Mesenchymal stem cell (in vitro differentiated cells and primary cell): ENCODE data around the gene SEC14L2.

Experiments
- DNase-seq: peaks from one replicate; pipeline ENCODE4 v3.0.0-alpha.2; 2013
- H2AFZ ChIP-seq: one replicate; pipeline ENCODE4 v1.6.1; 2013; ENCODE audit warnings: low read depth, mild to moderate bottlenecking, control low read depth, inconsistent platforms, low read length, moderate library complexity
- H2AK5ac ChIP-seq: 2 replicates; pipeline ENCODE4 v1.6.1; 2013; ENCODE audit warnings: low read length, moderate library complexity, mild to moderate bottlenecking, inconsistent platforms; ENCODE audit not compliant: severe bottlenecking
- H2BK120ac ChIP-seq: one replicate; pipeline ENCODE4 v1.6.1; 2013; ENCODE audit warnings: low read depth, mild to moderate bottlenecking, inconsistent platforms, low read length, moderate library complexity
- H2BK12ac ChIP-seq, 2 experiments: one replicate each; pipeline ENCODE4 v1.6.1; 2013; ENCODE audit warnings: inconsistent platforms in 2 of 2, low read length in 2 of 2, mild to moderate bottlenecking in 2 of 2, moderate library complexity in 2 of 2, control low read depth in 1 of 2
- H2BK15ac ChIP-seq: one replicate; pipeline ENCODE4 v1.6.1; 2013; ENCODE audit warnings: mild to moderate bottlenecking, low read depth, inconsistent platforms; ENCODE audit not compliant: poor library complexity, severe bottlenecking
- H2BK5ac ChIP-seq: 2 replicates; pipeline ENCODE4 v1.6.1; 2013; ENCODE audit warnings: low read depth, mild to moderate bottlenecking, low read length, control low read depth, inconsistent platforms; ENCODE audit not compliant: poor library complexity, severe bottlenecking
- H3K14ac ChIP-seq, 2 experiments: one replicate each; pipeline ENCODE4 v1.6.1; 2013; ENCODE audit warnings: inconsistent platforms in 2 of 2, low read length in 2 of 2, control low read depth in 1 of 2, mild to moderate bottlenecking in 1 of 2, moderate library complexity in 1 of 2
- H3K18ac ChIP-seq, 2 experiments: one replicate each; pipeline ENCODE4 v1.6.1; 2013; ENCODE audit warnings: inconsistent platforms in 2 of 2, low read length in 2 of 2, control low read depth in 1 of 2, low read depth in 1 of 2, mild to moderate bottlenecking in 1 of 2
- H3K23ac ChIP-seq, 2 experiments: one replicate each; pipeline ENCODE4 v1.6.1; 2013; ENCODE audit warnings: inconsistent platforms in 2 of 2, low read length in 2 of 2, mild to moderate bottlenecking in 2 of 2, moderate library complexity in 2 of 2, control low read depth in 1 of 2
- H3K27ac ChIP-seq: 2 replicates; pipeline ENCODE4 v1.5.1; 2013; ENCODE audit warnings: mild to moderate bottlenecking, moderate library complexity, low read length, control low read depth, inconsistent platforms; ENCODE audit not compliant: poor library complexity, severe bottlenecking
- H3K27me3 ChIP-seq, 2 experiments: 2 replicates each; pipeline versions ENCODE4 v1.6.1 to v1.7.0; 2013; ENCODE audit warnings: low read length in 2 of 2, mild to moderate bottlenecking in 2 of 2, moderate library complexity in 2 of 2, control low read depth in 1 of 2, inconsistent platforms in 1 of 2; ENCODE audit not compliant: control insufficient read depth in 1 of 2, insufficient read depth in 1 of 2
- H3K36me3 ChIP-seq, 2 experiments: 2 replicates each; pipeline versions ENCODE4 v1.6.1 to v1.7.0; 2013; ENCODE audit warnings: low read length in 2 of 2, control low read depth in 1 of 2, inconsistent platforms in 1 of 2, low read depth in 1 of 2, mild to moderate bottlenecking in 1 of 2; ENCODE audit not compliant: insufficient read depth in 2 of 2, control insufficient read depth in 1 of 2
- H3K4ac ChIP-seq, 2 experiments: one replicate each; pipeline ENCODE4 v1.6.1; 2013; ENCODE audit warnings: inconsistent platforms in 2 of 2, low read length in 2 of 2, mild to moderate bottlenecking in 2 of 2, moderate library complexity in 2 of 2, control low read depth in 1 of 2, low read depth in 1 of 2
- H3K4me1 ChIP-seq: 2 replicates; pipeline ENCODE4 v1.6.1; 2013; ENCODE audit warnings: low read depth, low read length, control low read depth; ENCODE audit not compliant: control insufficient read depth, insufficient read depth
- H3K4me2 ChIP-seq: 2 replicates; pipeline ENCODE4 v1.6.1; 2013; ENCODE audit warnings: low read length, mild to moderate bottlenecking, inconsistent platforms; ENCODE audit not compliant: poor library complexity, severe bottlenecking
- H3K4me3 ChIP-seq, 2 experiments: 2 replicates each; pipeline versions ENCODE4 v1.5.1 to v1.7.0; 2013; ENCODE audit warnings: low read length in 2 of 2, mild to moderate bottlenecking in 2 of 2, control low read depth in 1 of 2, low read depth in 1 of 2; ENCODE audit not compliant: insufficient read depth in 1 of 2
- H3K79me1 ChIP-seq: replicated peaks from 2 replicates; pipeline ENCODE4 v1.6.1; 2013; ENCODE audit warnings: mild to moderate bottlenecking, control low read depth, low read length, inconsistent platforms; ENCODE audit not compliant: poor library complexity, severe bottlenecking
- H3K9ac ChIP-seq: 2 replicates; pipeline ENCODE4 v1.7.0; 2013; ENCODE audit warnings: mild to moderate bottlenecking, low read length, moderate library complexity
- H3K9me3 ChIP-seq: 2 replicates; pipeline ENCODE4 v1.7.0; 2013; ENCODE audit warnings: mild to moderate bottlenecking, low read length; ENCODE audit not compliant: control insufficient read depth
- H4K8ac ChIP-seq: one replicate; pipeline ENCODE4 v1.6.1; 2013; ENCODE audit warnings: inconsistent platforms, mild to moderate bottlenecking, low read length, moderate library complexity
- H4K91ac ChIP-seq: one replicate; pipeline ENCODE4 v1.6.1; 2013; ENCODE audit warnings: mild to moderate bottlenecking, low read length, inconsistent platforms
- WGBS: methylation state at CpG from one replicate; pipeline ENCODE4 v1.1.7; 2013; ENCODE audit warnings: mixed read lengths; 5-methylcytosine and 5-hydroxymethylcytosine counted together

The SEC14L2 gene

DNA sequence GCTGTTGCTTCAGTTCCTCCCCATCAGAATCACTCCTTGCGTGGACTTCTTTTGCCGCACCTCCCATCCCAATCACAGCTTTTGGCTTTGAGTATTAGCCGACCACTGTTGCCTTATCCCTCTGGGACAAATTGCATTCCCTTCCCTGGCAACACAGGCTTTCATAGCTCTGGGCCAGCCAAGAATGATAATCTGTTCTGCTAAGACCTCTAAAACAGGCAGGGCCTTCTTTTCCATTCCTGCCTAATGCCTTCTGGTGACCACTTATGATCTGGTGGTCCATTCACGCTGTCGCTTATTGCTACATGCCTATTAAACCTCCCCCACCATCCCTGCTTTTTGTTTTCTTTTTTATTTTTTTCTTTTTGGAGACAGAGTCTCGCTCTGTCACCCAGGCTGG is 9.6 kb downstream of the SEC14L2 start:
- H3K14ac ChIP-seq = no peak overlapping the region
- DNase-seq = no peak
- peaks cover 49 to 52% of the 10 kb centered on the region in 2 experiments for H3K36me3 ChIP-seq
- WGBS = 95% methylated on average over 6 of the region's 6 CpGs
- no peak overlapping the region for H2BK5ac ChIP-seq
- no peak overlapping the region for H3K23ac ChIP-seq
- no peak overlapping the region for H2BK120ac ChIP-seq
- H3K9me3 ChIP-seq = no peaks in the 10 kb centered on the region
- H4K8ac ChIP-seq = no peak overlapping the region
- no peak overlapping the region for H3K27ac ChIP-seq
- H3K4ac ChIP-seq = no peak overlapping the region
- H3K9ac ChIP-seq = no peak overlapping the region
- no peaks in the 10 kb centered on the region for H3K27me3 ChIP-seq
- H3K4me2 ChIP-seq = no peak overlapping the region
- peaks cover 5% of the 10 kb centered on the region for H3K4me1 ChIP-seq
- no peak overlapping the region for H2AK5ac ChIP-seq
- peaks cover 21% of the 10 kb centered on the region for H3K79me1 ChIP-seq
- H2BK15ac ChIP-seq = no peak overlapping the region
- no peak overlapping the region for H3K4me3 ChIP-seq
- no peak overlapping the region for H2AFZ ChIP-seq
- no peak overlapping the region for H4K91ac ChIP-seq
- no peak overlapping the region for H2BK12ac ChIP-seq
- no peak overlapping the region for H3K18ac ChIP-seq

DNA sequence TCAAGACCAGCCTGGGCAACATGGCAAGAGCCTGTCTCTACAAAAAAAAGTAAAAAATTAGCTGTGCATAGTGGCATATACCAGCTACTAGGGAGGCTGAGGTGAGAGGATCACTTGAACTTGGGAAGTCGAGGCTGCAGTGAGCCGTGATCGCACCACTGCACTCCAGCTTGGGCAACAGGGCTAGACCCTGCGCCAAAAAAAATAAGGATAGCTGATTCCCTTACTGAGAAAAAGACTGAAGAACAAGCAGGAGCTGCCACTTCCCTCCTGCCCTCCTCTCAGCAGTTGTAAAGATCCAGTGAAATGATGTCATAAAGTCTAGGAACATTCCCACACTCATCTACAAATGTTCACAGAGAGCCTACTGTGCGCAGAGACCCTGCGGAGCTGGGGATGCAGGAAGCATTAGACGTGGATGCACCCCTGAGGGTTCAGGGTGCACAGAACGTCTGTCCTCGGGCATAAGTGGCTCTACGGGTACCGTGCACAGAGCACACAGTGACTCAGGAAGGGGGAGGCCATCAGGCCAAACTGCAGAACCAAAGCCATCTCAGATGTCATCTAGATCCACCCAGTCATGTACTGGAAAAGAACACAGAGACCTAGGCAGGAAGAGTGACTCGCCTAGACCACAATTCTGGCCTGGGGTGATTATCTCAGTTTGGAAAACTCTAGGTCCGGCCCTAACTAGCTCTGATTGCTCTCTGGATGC is 11.7 kb downstream of the SEC14L2 start:
- H3K9me3 ChIP-seq = no peaks in the 10 kb centered on the region
- 63% methylated on average over 13 of the region's 13 CpGs for WGBS
- peak; percentile 67 for DNase-seq

DNA sequence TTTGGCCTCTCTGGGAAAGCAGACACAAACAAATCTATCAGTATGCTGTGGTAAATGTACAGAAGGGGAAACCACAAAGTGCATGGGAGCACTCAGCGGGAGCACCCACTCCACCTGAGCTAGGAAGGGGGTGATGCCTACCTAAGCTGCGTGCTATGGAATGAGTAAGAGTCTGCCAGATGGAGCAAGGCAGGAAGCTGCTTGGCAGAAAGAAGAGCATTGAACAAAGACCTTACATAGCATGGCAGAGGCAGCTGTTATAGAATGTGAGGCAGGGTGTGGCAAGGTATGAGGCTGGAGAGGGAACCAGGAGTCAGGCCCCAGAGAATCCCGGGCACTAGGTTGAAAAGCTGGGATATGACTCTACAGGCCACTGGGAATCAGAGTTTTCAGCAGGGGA is 15.0 kb downstream of the SEC14L2 start:
- 96% methylated on average over 3 of the region's 3 CpGs for WGBS

More for the DNA sequence above, 11.7 kb downstream of the SEC14L2 start:
- Histone ChIP-seq H3K79me1 (peaks cover 14% of the 10 kb centered on the region), H3K4me2 (no peak overlapping the region), H3K18ac (no peak overlapping the region), H3K4me3 (no peak overlapping the region), H2BK120ac (no peak overlapping the region), H3K36me3 (peaks cover 54 to 59% of the 10 kb centered on the region in 2 experiments), H3K4ac (no peak overlapping the region), H3K27ac (no peak overlapping the region), H4K91ac (no peak overlapping the region), H3K27me3 (no peaks in the 10 kb centered on the region), H3K4me1 (peaks cover 2% of the 10 kb centered on the region), H3K23ac (no peak overlapping the region), H2BK5ac (no peak overlapping the region), H3K9ac (peak overlapping the region; percentile 33), H2BK15ac (no peak overlapping the region), H3K14ac (no peak overlapping the region), H2AFZ (no peak overlapping the region), H2AK5ac (no peak overlapping the region), H4K8ac (no peak overlapping the region), H2BK12ac (no peak overlapping the region)

DNA sequence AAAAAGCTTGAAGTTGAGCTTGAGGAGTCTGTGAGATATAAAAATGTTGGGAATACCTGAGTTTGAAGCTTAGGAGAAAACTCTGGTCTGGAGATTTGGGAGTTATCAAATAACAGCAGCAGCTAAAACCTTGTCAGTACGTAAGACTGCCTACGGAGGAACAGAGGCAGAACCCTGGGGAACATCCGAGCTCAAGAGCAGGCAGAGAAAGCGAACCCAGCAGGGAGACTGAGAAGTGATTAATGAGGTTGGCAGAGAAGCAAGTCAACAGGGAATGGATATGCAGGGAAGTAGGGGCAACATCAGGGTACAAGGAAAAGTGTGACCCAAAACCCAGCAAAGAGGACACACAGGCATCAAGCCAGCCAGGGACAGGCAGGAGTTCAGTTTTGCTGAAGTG is 16.2 kb downstream of the SEC14L2 start:
- Histone ChIP-seq H3K27ac (no peak overlapping the region), H4K91ac (no peak overlapping the region), H3K27me3 (no peaks in the 10 kb centered on the region), H2AK5ac (no peak overlapping the region), H3K18ac (no peak overlapping the region), H3K14ac (no peak overlapping the region), H2BK5ac (no peak overlapping the region), H4K8ac (no peak overlapping the region), H2BK12ac (no peak overlapping the region), H3K9me3 (no peaks in the 10 kb centered on the region), H3K79me1 (peaks cover 9% of the 10 kb centered on the region), H3K9ac (no peak overlapping the region), H2BK15ac (no peak overlapping the region), H3K36me3 (peaks cover 69 to 72% of the 10 kb centered on the region in 2 experiments), H3K4me3 (no peak overlapping the region), H3K4me1 (peaks cover 9% of the 10 kb centered on the region), H3K4ac (no peak overlapping the region), H3K23ac (no peak overlapping the region), H3K4me2 (no peak overlapping the region), H2AFZ (no peak overlapping the region), H2BK120ac (no peak overlapping the region)
- WGBS = 87% methylated on average over 4 of the region's 4 CpGs
- no peak for DNase-seq

More for the DNA sequence above, 15.0 kb downstream of the SEC14L2 start:
- no peak overlapping the region for H3K27ac ChIP-seq
- H2AFZ ChIP-seq = no peak overlapping the region
- no peak overlapping the region for H4K91ac ChIP-seq
- H3K9me3 ChIP-seq = no peaks in the 10 kb centered on the region
- H3K4me2 ChIP-seq = no peak overlapping the region
- peaks cover 8% of the 10 kb centered on the region for H3K79me1 ChIP-seq
- no peak overlapping the region for H3K23ac ChIP-seq
- H2BK5ac ChIP-seq = no peak overlapping the region
- H3K9ac ChIP-seq = no peak overlapping the region
- no peak overlapping the region for H4K8ac ChIP-seq
- H3K4me3 ChIP-seq = no peak overlapping the region
- H3K4me1 ChIP-seq = peaks cover 7% of the 10 kb centered on the region
- H2BK15ac ChIP-seq = no peak overlapping the region
- no peak overlapping the region for H3K18ac ChIP-seq
- no peak overlapping the region for H3K14ac ChIP-seq
- peaks cover 70 to 72% of the 10 kb centered on the region in 2 experiments for H3K36me3 ChIP-seq
- H2AK5ac ChIP-seq = no peak overlapping the region
- no peak overlapping the region for H2BK12ac ChIP-seq
- no peaks in the 10 kb centered on the region for H3K27me3 ChIP-seq
- H2BK120ac ChIP-seq = no peak overlapping the region
- H3K4ac ChIP-seq = no peak overlapping the region
- DNase-seq = no peak
